K562 (cell line): ENCODE data around the gene WNT7A. TPM values are rescaled to one million over a fixed set of nuclear protein-coding genes. Genes with fewer than 3 reads are reported as not detected.

ENCODE experiments used
- ATAC-seq: fragments of 200-7000 bp; cut with Tn5 transposase; 3 replicates; pipeline ENCODE4 v1.9.1; 2020; ENCODE audit warnings: moderate library complexity
- BruUV-seq: library from RNA; stranded (reverse); fragments of 400-500 nt; replicated peaks from 2 replicates; lab custom pipeline; 2021; lab: Mats Ljungman, UMichigan
- CTCF ChIA-PET: fragments of 300-600 bp; formaldehyde crosslinking; extraction: SDS; loops from one replicate; lab custom pipeline; 2021; ENCODE audit warnings: low intra/inter-chr PET ratio; lab: Yijun Ruan, JAX
- POLR2A ChIA-PET: fragments of 300-600, 350-650 bp; sonication (Branson Sonifier 250); formaldehyde crosslinking; extraction: SDS; loops from one replicate; lab custom pipeline; 2021; ENCODE audit warnings: antibody characterized with exemption, inconsistent platforms; lab: Yijun Ruan, JAX
- DNase-seq, 4 experiments: peaks; one replicate each; pipeline versions ENCODE4 v3.0.0 to v3.0.0-alpha.2; 2011 to 2018; ENCODE audit warnings: low spot score in 3 of 4, mixed read lengths in 3 of 4; ENCODE audit errors: extremely low read depth in 1 of 4
- FAIRE-seq: peaks from 2 replicates; lab custom pipeline; 2011; peaks lifted over from hg19 to GRCh38; lab: Jason Lieb, UNC
- H2AFZ ChIP-seq: 2 replicates; pipeline ENCODE4 v1.6.0; 2011; ENCODE audit warnings: low read depth, low read length, control low read depth, inconsistent platforms
- H3K27ac ChIP-seq: fragments of 200-600 bp; 3 replicates; pipeline ENCODE4 v1.8.0; 2011; ENCODE audit warnings: low read depth, mild to moderate bottlenecking, control low read depth, inconsistent platforms, low read length, moderate library complexity, mixed read lengths; ENCODE audit errors: extremely low read depth
- H3K27me3 ChIP-seq, 2 experiments: fragments of 300-600 bp in 1 of 2; 2 replicates in 1 of 2; 3 replicates in 1 of 2; pipeline versions ENCODE4 v1.6.0 to v1.8.0; 2011; ENCODE audit warnings: inconsistent platforms in 2 of 2, low read length in 2 of 2, mild to moderate bottlenecking in 1 of 2, mixed read lengths in 1 of 2, moderate library complexity in 1 of 2; ENCODE audit not compliant: control insufficient read depth in 2 of 2, insufficient read depth in 2 of 2
- H3K36me3 ChIP-seq: fragments of 300-600 bp; 3 replicates; pipeline ENCODE4 v1.8.0; 2011; ENCODE audit warnings: mild to moderate bottlenecking, low read length, inconsistent platforms; ENCODE audit not compliant: control insufficient read depth, insufficient read depth
- H3K4me1 ChIP-seq, 2 experiments: fragments of 200-600 bp in 1 of 2; replicated peaks in 1 of 2; 2 replicates in 1 of 2; 3 replicates in 1 of 2; pipeline versions ENCODE4 v1.5.1 to v1.8.0; 2011; ENCODE audit warnings: inconsistent platforms in 2 of 2, low read length in 2 of 2, mild to moderate bottlenecking in 1 of 2, mixed read lengths in 1 of 2, moderate library complexity in 1 of 2; ENCODE audit not compliant: control insufficient read depth in 2 of 2, insufficient read depth in 2 of 2
- H3K4me2 ChIP-seq: 2 replicates; pipeline ENCODE4 v1.6.1; 2011; ENCODE audit warnings: low read length, control low read depth, inconsistent platforms, mixed read lengths; ENCODE audit not compliant: insufficient read depth
- H3K4me3 ChIP-seq: fragments of 200-600 bp; sonication (generic), shearing (Covaris generic); 2 replicates; pipeline ENCODE4 v1.5.1; 2016; ENCODE audit warnings: control low read depth, inconsistent platforms
- H3K79me2 ChIP-seq: fragments of 200-600 bp; 3 replicates; pipeline ENCODE4 v1.8.0; 2011; ENCODE audit warnings: low read length, inconsistent platforms; ENCODE audit not compliant: control insufficient read depth, insufficient read depth
- H3K9ac ChIP-seq, 2 experiments: 2 replicates each; pipeline versions ENCODE4 v1.6.0 to v1.6.1; 2011; ENCODE audit warnings: low read depth in 2 of 2, low read length in 2 of 2, control low read depth in 1 of 2, inconsistent platforms in 1 of 2, mild to moderate bottlenecking in 1 of 2, mixed read lengths in 1 of 2; ENCODE audit not compliant: insufficient read depth in 1 of 2
- H3K9me1 ChIP-seq: one replicate; pipeline ENCODE4 v1.6.0; 2011; ENCODE audit warnings: inconsistent platforms, mild to moderate bottlenecking, low read length, moderate library complexity; ENCODE audit not compliant: control insufficient read depth, insufficient read depth
- H3K9me3 ChIP-seq: replicated peaks from 2 replicates; pipeline ENCODE4 v1.5.1; 2011; ENCODE audit warnings: low read depth, low read length, inconsistent platforms; ENCODE audit not compliant: control insufficient read depth, insufficient read depth
- H4K20me1 ChIP-seq: replicated peaks from 2 replicates; pipeline ENCODE4 v1.6.1; 2011; ENCODE audit warnings: low read length, inconsistent platforms, mixed read lengths; ENCODE audit not compliant: control insufficient read depth, insufficient read depth
- BRD4 ChIP-seq: fragments of 200-600 bp; sonication (generic); IDR thresholded peaks from 2 replicates; pipeline ENCODE4 v1.6.1; 2017; ENCODE audit warnings: inconsistent platforms
- CBFA2T2 ChIP-seq: fragments of 450-650 bp; conservative IDR thresholded peaks from 2 replicates; pipeline ENCODE4 v1.6.1; 2017; ENCODE audit warnings: mild to moderate bottlenecking
- GABPA ChIP-seq: fragments of 200-800 bp; sonication (Bioruptor generic); conservative IDR thresholded peaks from 2 replicates; pipeline ENCODE4 v1.6.1; 2016; ENCODE audit warnings: low read depth, missing genetic modification characterization, missing compliant biosample characterization
- GABPB1 ChIP-seq: sonication (generic); formaldehyde crosslinking; IDR thresholded peaks from 2 replicates; pipeline ENCODE4 v1.8.0; 2022; ENCODE audit warnings: mild to moderate bottlenecking, missing genetic modification reagents
- HDAC6 ChIP-seq: IDR thresholded peaks from 2 replicates; pipeline ENCODE4 v1.6.1; 2012; ENCODE audit warnings: low read depth, mild to moderate bottlenecking, control low read depth, inconsistent platforms, low read length, moderate library complexity
- MED1 ChIP-seq: sonication (generic); formaldehyde crosslinking; IDR thresholded peaks from 2 replicates; pipeline ENCODE4 v1.8.1; 2023; ENCODE audit warnings: missing genetic modification reagents, borderline replicate concordance
- MEF2A ChIP-seq: IDR thresholded peaks from 2 replicates; pipeline ENCODE4 v1.6.1; 2011; ENCODE audit warnings: low read depth, mild to moderate bottlenecking, low read length, moderate library complexity; ENCODE audit not compliant: control insufficient read depth
- NCOA1 ChIP-seq: fragments of 450-650 bp; IDR thresholded peaks from 2 replicates; pipeline ENCODE4 v1.6.1; 2016; ENCODE audit warnings: low read depth
- NCOA4 ChIP-seq: fragments of 450-650 bp; IDR thresholded peaks from 2 replicates; pipeline ENCODE4 v1.6.1; 2018; ENCODE audit warnings: mild to moderate bottlenecking; ENCODE audit not compliant: partially characterized antibody
- POLR2H ChIP-seq: IDR thresholded peaks from 2 replicates; pipeline ENCODE4 v1.6.1; 2016; ENCODE audit warnings: missing genetic modification characterization, low read depth, mild to moderate bottlenecking, control low read depth, missing compliant biosample characterization, moderate library complexity
- RBM39 ChIP-seq: fragments of 200-400 bp; formaldehyde crosslinking; optimal IDR thresholded peaks from 2 replicates; pipeline ENCODE3; 2018; ENCODE audit warnings: low read depth, low read length
- SIX5 ChIP-seq, 2 experiments: IDR thresholded peaks; 2 replicates each; pipeline ENCODE4 v1.6.1; 2011; ENCODE audit warnings: low read length in 2 of 2, borderline replicate concordance in 1 of 2, low read depth in 1 of 2, mild to moderate bottlenecking in 1 of 2, moderate library complexity in 1 of 2; ENCODE audit not compliant: insufficient read depth in 1 of 2
- TAF15 ChIP-seq: fragments of 200-400 bp; formaldehyde crosslinking; IDR thresholded peaks from 2 replicates; pipeline ENCODE4 v1.6.1; 2017; ENCODE audit warnings: mild to moderate bottlenecking, low read depth, low read length, moderate library complexity
- XRCC4 ChIP-seq: IDR thresholded peaks from one replicate; pipeline ENCODE4 v1.6.1; 2011; ENCODE audit not compliant: insufficient read depth, insufficient read length; ENCODE audit errors: extremely low read depth
- ZBTB33 ChIP-seq: sonication (generic); formaldehyde crosslinking; IDR thresholded peaks from 2 replicates; pipeline ENCODE4 v1.8.1; 2023; ENCODE audit warnings: mild to moderate bottlenecking, missing genetic modification reagents
- ZNF143 ChIP-seq: sonication (generic); formaldehyde crosslinking; IDR thresholded peaks from 2 replicates; pipeline ENCODE4 v1.9.0; 2022; ENCODE audit warnings: mild to moderate bottlenecking, missing genetic modification reagents
- ZNF232 ChIP-seq: sonication (generic); formaldehyde crosslinking; IDR thresholded peaks from 2 replicates; pipeline ENCODE4 v1.8.0; 2022; ENCODE audit warnings: mild to moderate bottlenecking, missing genetic modification reagents
- WGBS: fragments of 100-300 bp; shearing (Covaris generic); methylation state at CpG from one replicate; pipeline ENCODE4 v1.1.6; 2016; ENCODE audit warnings: low coverage, mixed read lengths; ENCODE audit not compliant: insufficient coverage; ENCODE audit errors: missing lambda C conversion rate; 5-methylcytosine and 5-hydroxymethylcytosine counted together
- in situ Hi-C: fragments of 300-500 bp; cut with MboI; formaldehyde crosslinking; loops from 4 replicates; pipeline ENCODE4 v1.15.0; 2018; ENCODE audit warnings: inconsistent platforms, mixed read lengths
- intact Hi-C: fragments of 100-400 bp; cut with micrococcal nuclease; formaldehyde crosslinking; loops from 2 replicates; pipeline ENCODE4 v1.14.2; 2022
- polyA plus RNA-seq, 8 experiments: library from polyadenylated mRNA; depleted of rRNA in 4 of 8; stranded (reverse) in 5 of 8; unstranded in 3 of 8; fragments of >200 nt; fragmentation: Nextera tagmentation in 2 of 8; fragmentation: Illumina TruSeq in 1 of 8; extraction: Ambion mirVana in 2 of 8; extraction: Trizol in 1 of 8; gene quantifications; 2 replicates each; pipeline versions ENCODE4 v1.2.1 to v1.2.3, GENCODE V29; 2011 to 2014; ENCODE audit warnings: inconsistent platforms in 1 of 8, missing spikeins in 1 of 8
- total RNA-seq, 7 experiments: library from RNA; depleted of rRNA in 6 of 7; stranded (reverse); fragments of >200 nt in 6 of 7; fragmentation: Illumina TruSeq in 2 of 7; extraction: Trizol in 2 of 7; gene quantifications; 2 replicates each; pipeline versions ENCODE4 v1.2.1 to v1.2.3, GENCODE V29; 2011 to 2021; ENCODE audit warnings: low replicate concordance in 1 of 7
- TF ChIP-seq, protein P1 (sequence below), 2 experiments: fragments of 450-650 bp in 1 of 2; IDR thresholded peaks; 2 replicates each; pipeline ENCODE4 v1.6.1; 2011 to 2017; ENCODE audit warnings: low read depth in 2 of 2, antibody characterized with exemption in 1 of 2, borderline replicate concordance in 1 of 2, low read length in 1 of 2, mild to moderate bottlenecking in 1 of 2, mixed read lengths in 1 of 2; ENCODE audit not compliant: control insufficient read depth in 1 of 2

WNT7A gene
- total and polyA plus RNA-seq, 9 of the 15 experiments (the other 6 are each of a cell fraction or from before 2014, with no cell fraction given) = 0.03 TPM; not detected in 8

- DNase-seq (no peak), ATAC-seq (no peak), FAIRE-seq (no peak)
- H3K9ac ChIP-seq = no peak overlapping the region
- no peaks in the 10 kb centered on the region for H3K9me3 ChIP-seq
- H4K20me1 ChIP-seq = no peaks in the 10 kb centered on the region; the same call in 1 of the 2 replicates
- H2AFZ ChIP-seq = no peak overlapping the region
- H3K27me3 ChIP-seq = peaks cover 16 to 60% of the 10 kb centered on the region in 2 experiments; a peak in 4 of 5 replicates
- no peaks in the 10 kb centered on the region for H3K4me1 ChIP-seq
- under 1% methylated on average over 10 of the region's 10 CpGs for WGBS
- no peaks in the 10 kb centered on the region for H3K9me1 ChIP-seq
- H3K4me3 ChIP-seq = no peak overlapping the region
- no peak for TF ChIP-seq GABPB1 (CRISPR knock-in tag)
- TF ChIP-seq RBM39 = no peak
- TF ChIP-seq NCOA1 = no peak
- no peak for TF ChIP-seq MED1 (CRISPR knock-in tag)
- TF ChIP-seq NCOA4 = no peak
- TF ChIP-seq XRCC4 = no peak
- TF ChIP-seq ZBTB33 (CRISPR knock-in tag) = no peak
- TF ChIP-seq HDAC6 = no peak
- TF ChIP-seq, protein P1, sequence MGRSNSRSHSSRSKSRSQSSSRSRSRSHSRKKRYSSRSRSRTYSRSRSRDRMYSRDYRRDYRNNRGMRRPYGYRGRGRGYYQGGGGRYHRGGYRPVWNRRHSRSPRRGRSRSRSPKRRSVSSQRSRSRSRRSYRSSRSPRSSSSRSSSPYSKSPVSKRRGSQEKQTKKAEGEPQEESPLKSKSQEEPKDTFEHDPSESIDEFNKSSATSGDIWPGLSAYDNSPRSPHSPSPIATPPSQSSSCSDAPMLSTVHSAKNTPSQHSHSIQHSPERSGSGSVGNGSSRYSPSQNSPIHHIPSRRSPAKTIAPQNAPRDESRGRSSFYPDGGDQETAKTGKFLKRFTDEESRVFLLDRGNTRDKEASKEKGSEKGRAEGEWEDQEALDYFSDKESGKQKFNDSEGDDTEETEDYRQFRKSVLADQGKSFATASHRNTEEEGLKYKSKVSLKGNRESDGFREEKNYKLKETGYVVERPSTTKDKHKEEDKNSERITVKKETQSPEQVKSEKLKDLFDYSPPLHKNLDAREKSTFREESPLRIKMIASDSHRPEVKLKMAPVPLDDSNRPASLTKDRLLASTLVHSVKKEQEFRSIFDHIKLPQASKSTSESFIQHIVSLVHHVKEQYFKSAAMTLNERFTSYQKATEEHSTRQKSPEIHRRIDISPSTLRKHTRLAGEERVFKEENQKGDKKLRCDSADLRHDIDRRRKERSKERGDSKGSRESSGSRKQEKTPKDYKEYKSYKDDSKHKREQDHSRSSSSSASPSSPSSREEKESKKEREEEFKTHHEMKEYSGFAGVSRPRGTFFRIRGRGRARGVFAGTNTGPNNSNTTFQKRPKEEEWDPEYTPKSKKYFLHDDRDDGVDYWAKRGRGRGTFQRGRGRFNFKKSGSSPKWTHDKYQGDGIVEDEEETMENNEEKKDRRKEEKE (IDR thresholded peaks at IDR 0.05; ENCODE audit: borderline replicate concordance in 1 of 2, control insufficient read depth in 1 of 2, low read depth in 2 of 2, low read length in 1 of 2) = no peak
- TF ChIP-seq GABPA (tag) = no peak
- TF ChIP-seq SIX5 (IDR thresholded peaks at IDR 0.05; ENCODE audit: borderline replicate concordance in 1 of 2, insufficient read depth in 1 of 2, low read depth in 1 of 2, low read length in 2 of 2) = no peak
- no peak for TF ChIP-seq CBFA2T2
- TF ChIP-seq BRD4 = no peak
- TF ChIP-seq POLR2H (tag) = no peak
- no peak for TF ChIP-seq MEF2A
- TF ChIP-seq ZNF232 = no peak
- TF ChIP-seq ZNF143 (CRISPR knock-in tag) = no peak
- no peak for TF ChIP-seq TAF15
- intact Hi-C loops (no loop called here), in situ Hi-C loops (no loop called here)
- BruUV-seq = no TSS peak
- H3K27ac ChIP-seq = no peak overlapping the region
- ChIA-PET POLR2A (interaction anchor here (0.7 to 1.2 kb wide), 3 partner anchors 185 to 1983 kb away, joined by 3 to 5 read pairs (median 4); no protein-coding TSS in a partner anchor), CTCF (no interaction called here)
- H3K36me3 ChIP-seq = no peaks in the 10 kb centered on the region
- no peak overlapping the region for H3K4me2 ChIP-seq
- no peaks in the 10 kb centered on the region for H3K79me2 ChIP-seq
Measured at GRCh38 chr3:13863965-13864595, 15.8 kb downstream of the WNT7A start.
